ENCODE measurements around the gene CORIN.

The CORIN gene

DNA sequence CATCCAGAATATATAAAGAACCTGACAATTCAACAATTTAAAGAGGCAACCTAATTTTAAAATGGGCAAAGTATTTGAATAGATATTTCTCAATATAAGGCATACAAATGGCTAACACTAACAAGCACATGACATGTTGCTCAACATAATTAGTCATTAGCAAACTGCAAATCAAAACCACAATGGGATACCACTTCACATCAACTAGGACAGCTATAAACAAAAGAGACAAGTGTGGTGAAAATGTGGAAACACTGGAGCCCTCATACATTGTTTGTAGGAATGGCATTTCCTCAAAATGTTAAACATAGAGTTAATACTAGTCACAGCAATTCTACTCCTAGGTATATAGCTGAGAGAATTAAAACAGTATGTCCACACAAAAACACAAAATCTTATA is 96.7 kb downstream of the CORIN start (continued):
- TF ChIP-seq ZNF513 (tag by site-specific recombination; IDR thresholded peaks at IDR 0.05) = no peak
- no peak for TF ChIP-seq ZNF10 (tag by site-specific recombination; IDR thresholded peaks at IDR 0.05)
- TF ChIP-seq ZNF175 (tag by site-specific recombination; IDR thresholded peaks at IDR 0.05) = no peak
- TF ChIP-seq GLIS2 (tag by site-specific recombination; IDR thresholded peaks at IDR 0.05) = no peak
- TF ChIP-seq ZNF658 (tag by site-specific recombination; IDR thresholded peaks at IDR 0.05) = no peak

- Histone ChIP-seq H3K4me3 (ENCODE audit: low read depth, low read length) (no peak overlapping the region), H3K4me1 (ENCODE audit: control insufficient read depth, insufficient read depth, low read length) (no peaks in the 10 kb centered on the region), H3K9me3 (ENCODE audit: control insufficient read depth, insufficient read depth, low read depth, low read length) (no peaks in the 10 kb centered on the region), H3K36me3 (ENCODE audit: control insufficient read depth in 2 of 2, insufficient read depth in 1 of 2, low read length in 2 of 2) (no peaks in the 10 kb centered on the region), H3K27ac (ENCODE audit: extremely low read depth, low read depth, low read length) (no peak overlapping the region)
- ChIA-PET CTCF (no interaction called here), POLR2A (no interaction called here)
- TF ChIP-seq BCL11B (tag by site-specific recombination; IDR thresholded peaks at IDR 0.05; ENCODE audit: low read depth) = no peak
- no peak for TF ChIP-seq ZNF776 (tag by site-specific recombination; IDR thresholded peaks at IDR 0.05; ENCODE audit: borderline replicate concordance)
Measured at GRCh38 chr4:47737326-47737725, 100.5 kb downstream of the CORIN start.

GRCh38 chr4:47736555-47736954 is 101.3 kb downstream of the CORIN start:
- CTCF ChIA-PET = no interaction called here

GRCh38 chr4:47736146-47736545 is 101.7 kb downstream of the CORIN start:
- H3K4me1 ChIP-seq (ENCODE audit: control insufficient read depth, insufficient read depth, low read length) = no peaks in the 10 kb centered on the region
- H3K27ac ChIP-seq (ENCODE audit: extremely low read depth, low read depth, low read length) = no peak overlapping the region
- no peak overlapping the region for H3K4me3 ChIP-seq (ENCODE audit: low read depth, low read length)
- CTCF ChIA-PET = no interaction called here
- POLR2A ChIA-PET = no interaction called here
- H3K9me3 ChIP-seq (ENCODE audit: control insufficient read depth, insufficient read depth, low read depth, low read length) = no peaks in the 10 kb centered on the region
- H3K36me3 ChIP-seq (ENCODE audit: control insufficient read depth in 2 of 2, insufficient read depth in 1 of 2, low read length in 2 of 2) = no peaks in the 10 kb centered on the region
- TF ChIP-seq REPIN1 (tag by site-specific recombination; IDR thresholded peaks at IDR 0.05; ENCODE audit: low read depth) = no peak
- TF ChIP-seq ZNF664 (tag by site-specific recombination; IDR thresholded peaks at IDR 0.05) = no peak
- no peak for TF ChIP-seq FEZF1 (tag by site-specific recombination; IDR thresholded peaks at IDR 0.05)
- TF ChIP-seq ZNF843 (tag by site-specific recombination; IDR thresholded peaks at IDR 0.05) = no peak
- TF ChIP-seq ZNF280D (tag by site-specific recombination; IDR thresholded peaks at IDR 0.05) = no peak
- TF ChIP-seq ELK4 (IDR thresholded peaks at IDR 0.05; ENCODE audit: borderline replicate concordance, low read depth, low read length) = no peak
- TF ChIP-seq ZNF350 (tag by site-specific recombination; IDR thresholded peaks at IDR 0.05) = no peak
- TF ChIP-seq ZNF76 (tag by site-specific recombination; IDR thresholded peaks at IDR 0.05; ENCODE audit: borderline replicate concordance, low read depth) = no peak
- no peak for TF ChIP-seq ZNF626 (tag by site-specific recombination; IDR thresholded peaks at IDR 0.05)
- no peak for TF ChIP-seq ZNF146 (tag by site-specific recombination; IDR thresholded peaks at IDR 0.05)
- no peak for TF ChIP-seq ZNF610 (tag by site-specific recombination; IDR thresholded peaks at IDR 0.05; ENCODE audit: borderline replicate concordance)
- TF ChIP-seq ZNF426 (tag by site-specific recombination; IDR thresholded peaks at IDR 0.05) = no peak
- TF ChIP-seq, protein P1, sequence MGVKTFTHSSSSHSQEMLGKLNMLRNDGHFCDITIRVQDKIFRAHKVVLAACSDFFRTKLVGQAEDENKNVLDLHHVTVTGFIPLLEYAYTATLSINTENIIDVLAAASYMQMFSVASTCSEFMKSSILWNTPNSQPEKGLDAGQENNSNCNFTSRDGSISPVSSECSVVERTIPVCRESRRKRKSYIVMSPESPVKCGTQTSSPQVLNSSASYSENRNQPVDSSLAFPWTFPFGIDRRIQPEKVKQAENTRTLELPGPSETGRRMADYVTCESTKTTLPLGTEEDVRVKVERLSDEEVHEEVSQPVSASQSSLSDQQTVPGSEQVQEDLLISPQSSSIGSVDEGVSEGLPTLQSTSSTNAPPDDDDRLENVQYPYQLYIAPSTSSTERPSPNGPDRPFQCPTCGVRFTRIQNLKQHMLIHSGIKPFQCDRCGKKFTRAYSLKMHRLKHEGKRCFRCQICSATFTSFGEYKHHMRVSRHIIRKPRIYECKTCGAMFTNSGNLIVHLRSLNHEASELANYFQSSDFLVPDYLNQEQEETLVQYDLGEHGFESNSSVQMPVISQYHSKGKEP (tag by site-specific recombination; IDR thresholded peaks at IDR 0.05) = no peak
- TF ChIP-seq, protein P2, sequence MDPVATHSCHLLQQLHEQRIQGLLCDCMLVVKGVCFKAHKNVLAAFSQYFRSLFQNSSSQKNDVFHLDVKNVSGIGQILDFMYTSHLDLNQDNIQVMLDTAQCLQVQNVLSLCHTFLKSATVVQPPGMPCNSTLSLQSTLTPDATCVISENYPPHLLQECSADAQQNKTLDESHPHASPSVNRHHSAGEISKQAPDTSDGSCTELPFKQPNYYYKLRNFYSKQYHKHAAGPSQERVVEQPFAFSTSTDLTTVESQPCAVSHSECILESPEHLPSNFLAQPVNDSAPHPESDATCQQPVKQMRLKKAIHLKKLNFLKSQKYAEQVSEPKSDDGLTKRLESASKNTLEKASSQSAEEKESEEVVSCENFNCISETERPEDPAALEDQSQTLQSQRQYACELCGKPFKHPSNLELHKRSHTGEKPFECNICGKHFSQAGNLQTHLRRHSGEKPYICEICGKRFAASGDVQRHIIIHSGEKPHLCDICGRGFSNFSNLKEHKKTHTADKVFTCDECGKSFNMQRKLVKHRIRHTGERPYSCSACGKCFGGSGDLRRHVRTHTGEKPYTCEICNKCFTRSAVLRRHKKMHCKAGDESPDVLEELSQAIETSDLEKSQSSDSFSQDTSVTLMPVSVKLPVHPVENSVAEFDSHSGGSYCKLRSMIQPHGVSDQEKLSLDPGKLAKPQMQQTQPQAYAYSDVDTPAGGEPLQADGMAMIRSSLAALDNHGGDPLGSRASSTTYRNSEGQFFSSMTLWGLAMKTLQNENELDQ (tag by site-specific recombination; IDR thresholded peaks at IDR 0.05; ENCODE audit: low read depth) = no peak

More at GRCh38 chr4:47736555-47736954, 101.3 kb downstream of the CORIN start:
- TF ChIP-seq ZNF19 (tag by site-specific recombination; IDR thresholded peaks at IDR 0.05; ENCODE audit: low read depth) (no peak), ZNF292 (tag by site-specific recombination; IDR thresholded peaks at IDR 0.05; ENCODE audit: borderline replicate concordance, low read depth) (no peak)
- Histone ChIP-seq H3K4me3 (ENCODE audit: low read depth, low read length) (no peak overlapping the region), H3K27ac (ENCODE audit: extremely low read depth, low read depth, low read length) (no peak overlapping the region), H3K36me3 (ENCODE audit: control insufficient read depth in 2 of 2, insufficient read depth in 1 of 2, low read length in 2 of 2) (no peaks in the 10 kb centered on the region), H3K9me3 (ENCODE audit: control insufficient read depth, insufficient read depth, low read depth, low read length) (no peaks in the 10 kb centered on the region), H3K4me1 (ENCODE audit: control insufficient read depth, insufficient read depth, low read length) (no peaks in the 10 kb centered on the region)
- POLR2A ChIA-PET = no interaction called here
